Duodenal mucosa (tissue), 2 donors: ENCODE results near the gene IRF8.
A peak's percentile ranks its signal among the peaks of the same experiment; 100 is the strongest.

ENCODE experiments used
- H3K27ac ChIP-seq: one replicate; pipeline ENCODE4 v1.7.0; 2013; ENCODE audit warnings: low read depth, low read length
- H3K27me3 ChIP-seq, 2 donors: one replicate each; pipeline ENCODE4 v1.7.0; 2013; ENCODE audit warnings: low read length in 2 of 2, control low read depth in 1 of 2; ENCODE audit not compliant: insufficient read depth in 2 of 2, control insufficient read depth in 1 of 2
- H3K36me3 ChIP-seq, 2 donors: one replicate each; pipeline ENCODE4 v1.7.0; 2013; ENCODE audit warnings: low read length in 2 of 2, control low read depth in 1 of 2; ENCODE audit not compliant: insufficient read depth in 2 of 2, control insufficient read depth in 1 of 2
- H3K4me1 ChIP-seq, 2 donors: one replicate each; pipeline ENCODE4 v1.7.0; 2013; ENCODE audit warnings: low read length in 2 of 2, control low read depth in 1 of 2; ENCODE audit not compliant: insufficient read depth in 2 of 2, control insufficient read depth in 1 of 2
- H3K4me3 ChIP-seq, 2 donors: one replicate each; pipeline ENCODE4 v1.7.0; 2013; ENCODE audit warnings: low read length in 2 of 2, low read depth in 1 of 2
- H3K9ac ChIP-seq, 2 donors: one replicate each; pipeline ENCODE4 v1.7.0; 2013; ENCODE audit warnings: low read length in 2 of 2, low read depth in 1 of 2
- H3K9me3 ChIP-seq, 2 donors: one replicate each; pipeline ENCODE4 v1.7.0; 2013; ENCODE audit warnings: low read length in 2 of 2, control low read depth in 1 of 2; ENCODE audit not compliant: control insufficient read depth in 1 of 2

IRF8 gene

GRCh38 chr16:85879975-85880831, 18.8 kb upstream of the IRF8 start:
- no peaks in the 10 kb centered on the region for H3K27me3 ChIP-seq
- no peaks in the 10 kb centered on the region for H3K9me3 ChIP-seq
- no peak overlapping the region for H3K4me3 ChIP-seq
- H3K36me3 ChIP-seq: no peaks in the 10 kb centered on the region
- no peaks in the 10 kb centered on the region for H3K4me1 ChIP-seq
- H3K27ac ChIP-seq: no peak overlapping the region
- H3K9ac ChIP-seq: no peak overlapping the region

GRCh38 chr16:85880861-85881260, 18.1 kb upstream of the IRF8 start:
- H3K27ac ChIP-seq: no peak overlapping the region

GRCh38 chr16:85881436-85881835, 17.5 kb upstream of the IRF8 start:
- Histone ChIP-seq H3K9ac (no peak overlapping the region), H3K36me3 (no peaks in the 10 kb centered on the region), H3K27ac (no peak overlapping the region), H3K4me1 (no peaks in the 10 kb centered on the region), H3K4me3 (no peak overlapping the region), H3K9me3 (no peaks in the 10 kb centered on the region), H3K27me3 (no peaks in the 10 kb centered on the region)

More at GRCh38 chr16:85880861-85881260, 18.1 kb upstream of the IRF8 start:
- Histone ChIP-seq H3K9ac (no peak overlapping the region), H3K27me3 (no peaks in the 10 kb centered on the region), H3K4me3 (no peak overlapping the region), H3K4me1 (no peaks in the 10 kb centered on the region), H3K36me3 (no peaks in the 10 kb centered on the region), H3K9me3 (no peaks in the 10 kb centered on the region)

DNA sequence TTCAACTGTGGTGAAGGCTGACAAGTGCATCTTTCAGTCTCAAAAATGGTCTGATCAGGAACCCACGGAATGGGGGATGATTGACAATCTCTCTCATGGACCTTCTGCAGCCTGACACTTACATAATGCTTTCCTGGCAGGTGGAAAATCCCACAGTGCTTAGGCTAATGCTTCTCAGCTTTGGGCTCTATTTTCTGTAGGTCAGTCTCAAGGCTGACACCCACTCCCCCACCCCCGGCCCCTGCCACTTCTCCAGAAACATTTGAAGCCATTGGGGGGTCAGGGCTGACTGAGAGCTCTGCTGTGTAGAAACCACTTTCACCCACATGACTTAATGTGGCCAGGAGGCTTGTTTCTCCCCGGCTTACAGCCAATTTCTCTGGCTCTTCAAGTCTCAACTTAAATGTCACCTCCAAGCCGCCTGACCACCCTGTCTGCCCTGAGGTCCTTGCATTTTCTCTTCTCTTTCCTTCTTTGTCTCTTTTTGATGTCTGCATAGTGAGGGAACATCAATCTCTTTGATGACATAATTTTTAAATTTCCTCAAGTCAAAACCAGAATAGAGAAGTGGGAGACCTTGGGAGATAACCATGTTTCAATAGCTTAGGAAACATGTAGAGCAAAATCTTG, 16.7 kb upstream of the IRF8 start:
- no peaks in the 10 kb centered on the region for H3K36me3 ChIP-seq
- H3K4me1 ChIP-seq: no peaks in the 10 kb centered on the region
- no peak overlapping the region for H3K27ac ChIP-seq
- no peak overlapping the region for H3K4me3 ChIP-seq
- H3K9me3 ChIP-seq: no peaks in the 10 kb centered on the region
- no peaks in the 10 kb centered on the region for H3K27me3 ChIP-seq
- H3K9ac ChIP-seq: no peak overlapping the region

- Histone ChIP-seq H3K4me1 (peaks cover 0 to 1% of the 10 kb centered on the region in 2 donors), H3K27ac (no peak overlapping the region), H3K9ac (no peak overlapping the region), H3K36me3 (no peaks in the 10 kb centered on the region), H3K4me3 (no peak overlapping the region), H3K27me3 (no peaks in the 10 kb centered on the region), H3K9me3 (no peaks in the 10 kb centered on the region)
These were observed 15.1 kb upstream of the IRF8 start for GRCh38 chr16:85883813-85884212.

- Histone ChIP-seq H3K36me3 (no peaks in the 10 kb centered on the region), H3K9me3 (no peaks in the 10 kb centered on the region), H3K27me3 (no peaks in the 10 kb centered on the region)
These were observed 14.0 kb upstream of the IRF8 start for GRCh38 chr16:85884808-85885463.

GRCh38 chr16:85885537-85885936, 13.4 kb upstream of the IRF8 start:
- no peaks in the 10 kb centered on the region for H3K36me3 ChIP-seq

More at GRCh38 chr16:85884808-85885463, 14.0 kb upstream of the IRF8 start:
- no peak overlapping the region for H3K27ac ChIP-seq
- peaks cover 3 to 6% of the 10 kb centered on the region in 2 donors for H3K4me1 ChIP-seq
- no peak overlapping the region for H3K4me3 ChIP-seq
- H3K9ac ChIP-seq: no peak overlapping the region

GRCh38 chr16:85888405-85889331, 10.3 kb upstream of the IRF8 start:
- H3K4me3 ChIP-seq: no peak overlapping the region
- no peaks in the 10 kb centered on the region for H3K27me3 ChIP-seq
- no peaks in the 10 kb centered on the region for H3K36me3 ChIP-seq
- H3K9ac ChIP-seq: no peak overlapping the region
- H3K9me3 ChIP-seq: no peaks in the 10 kb centered on the region
- peaks cover 18 to 20% of the 10 kb centered on the region in 2 donors for H3K4me1 ChIP-seq
- no peak overlapping the region for H3K27ac ChIP-seq

More at GRCh38 chr16:85885537-85885936, 13.4 kb upstream of the IRF8 start:
- Histone ChIP-seq H3K9me3 (no peaks in the 10 kb centered on the region), H3K9ac (no peak overlapping the region), H3K27me3 (no peaks in the 10 kb centered on the region), H3K4me1 (peaks cover 3 to 8% of the 10 kb centered on the region in 2 donors), H3K4me3 (no peak overlapping the region), H3K27ac (no peak overlapping the region)

- H3K4me1 ChIP-seq: peaks cover 18 to 27% of the 10 kb centered on the region in 2 donors
- no peak overlapping the region for H3K9ac ChIP-seq
- H3K9me3 ChIP-seq: no peaks in the 10 kb centered on the region
- H3K36me3 ChIP-seq: no peaks in the 10 kb centered on the region
- H3K27ac ChIP-seq: peak overlapping the region; percentile 75
- H3K4me3 ChIP-seq: peak overlapping the region in 1 of 2 donors; percentile 44
- H3K27me3 ChIP-seq: no peaks in the 10 kb centered on the region
These were observed 7.8 kb upstream of the IRF8 start for GRCh38 chr16:85891033-85891775.
